Stimulated activated CD4-positive, alpha-beta T cell treated with anti-CD3 and anti-CD28 coated beads, TNF-alpha, amount 100 ng/mL, for 4 hours (primary cell): ENCODE results near the gene CCK.

ENCODE experiments used
- DNase-seq, 3 experiments: peaks; one replicate each; pipeline ENCODE4 v3.0.0-alpha.2; 2020; ENCODE audit warnings: low read depth in 3 of 3

The CCK gene

GRCh38 chr3:42267878-42268277 lies 1.9 kb upstream of the CCK start:
- DNase-seq, result no peak

DNA sequence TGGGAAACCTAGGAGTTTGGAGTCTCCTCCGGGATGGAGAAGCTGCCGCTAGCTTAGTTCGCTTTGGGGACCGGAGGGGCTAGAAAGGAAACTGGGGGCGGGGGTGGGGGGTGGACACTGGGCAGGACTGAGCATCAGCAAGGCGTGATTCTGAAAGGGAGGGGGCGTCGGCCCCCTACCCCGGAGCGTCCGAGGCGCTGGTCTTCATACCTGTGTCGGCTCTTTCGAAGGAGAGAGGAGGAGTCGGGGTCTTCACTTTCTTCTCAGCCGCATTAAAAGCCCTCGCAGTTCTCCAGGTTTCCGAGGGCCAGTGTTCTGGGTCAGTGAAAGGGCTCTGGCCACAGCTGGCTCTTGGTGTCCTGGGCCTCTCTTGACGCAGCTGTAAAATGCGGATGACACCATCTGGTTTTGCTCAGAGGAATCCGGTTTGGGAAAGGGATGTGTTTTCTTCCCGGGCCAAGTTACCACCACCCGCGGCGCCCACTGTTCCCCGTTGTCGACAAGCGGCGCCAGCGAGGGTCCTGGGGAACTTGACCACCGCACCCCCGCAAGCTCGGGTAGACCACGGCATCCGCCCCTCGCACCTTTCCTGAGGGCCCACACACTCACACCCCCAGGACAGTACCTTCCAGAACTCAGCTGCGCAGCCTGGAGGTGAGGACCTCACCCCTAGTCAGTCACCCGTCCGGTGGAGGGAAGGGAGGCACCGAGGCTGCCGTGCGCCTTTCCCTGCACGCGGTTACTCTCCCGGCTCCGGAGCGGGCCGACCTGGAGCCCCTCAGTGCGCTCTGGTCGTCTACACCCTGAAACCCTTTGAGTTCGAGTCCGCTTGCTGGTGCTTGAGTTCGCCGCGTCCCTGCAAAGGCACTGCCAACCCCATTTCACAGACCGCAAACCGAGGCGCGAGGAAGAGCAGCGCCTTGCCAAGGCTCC lies 660 bp downstream of the CCK start:
- DNase-seq, result no peak

- no peak for DNase-seq
Observed at GRCh38 chr3:42264399-42265058, 1.5 kb downstream of the CCK start.

DNA sequence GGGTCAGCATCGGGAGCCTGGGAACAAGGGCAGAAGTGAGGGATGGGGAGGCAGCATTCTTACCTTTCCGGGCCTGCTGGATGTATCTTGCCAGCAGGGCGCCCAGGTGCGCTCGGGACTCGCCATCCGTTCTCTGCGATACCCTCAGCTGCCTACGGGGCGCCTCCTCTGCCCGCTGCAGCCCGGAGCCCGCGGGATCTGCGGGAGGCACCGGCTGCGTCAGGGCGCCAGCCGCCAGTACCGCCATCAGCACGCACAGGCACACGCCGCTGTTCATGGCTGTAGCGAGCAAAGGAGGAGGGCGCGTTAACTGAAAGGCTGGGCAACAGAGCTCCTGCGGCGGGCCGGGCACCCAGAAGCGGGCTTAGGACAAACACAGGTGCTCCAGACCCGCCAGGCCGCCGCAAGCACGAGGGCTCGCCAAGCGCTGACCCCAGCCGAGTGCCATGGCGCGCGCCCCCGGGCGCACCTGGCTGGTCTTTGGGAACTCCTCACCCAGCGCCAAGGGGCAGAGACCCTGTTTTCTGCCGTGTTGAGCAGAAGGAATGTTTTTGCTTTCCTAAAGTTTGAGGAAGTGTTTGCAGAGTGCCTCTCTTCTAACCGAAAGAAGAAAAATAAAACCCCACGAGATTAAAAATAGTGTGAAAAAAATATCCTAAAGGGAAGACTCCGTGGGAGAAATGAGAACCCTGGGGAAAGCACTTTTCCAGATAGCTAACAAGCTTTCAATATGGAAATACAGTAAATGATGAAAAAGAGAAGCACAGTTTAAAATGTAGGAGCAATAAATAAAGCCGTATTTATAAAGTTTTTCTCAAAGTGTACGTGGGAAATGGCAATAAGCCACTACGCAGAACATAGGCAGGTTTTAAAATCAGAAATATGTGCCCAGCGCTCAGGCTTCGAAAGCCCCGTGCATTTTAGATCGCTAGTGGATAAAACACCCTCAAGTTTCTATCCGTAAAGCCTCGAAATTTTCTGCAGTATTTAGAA lies 2.3 kb downstream of the CCK start:
- DNase-seq, result no peak

DNA sequence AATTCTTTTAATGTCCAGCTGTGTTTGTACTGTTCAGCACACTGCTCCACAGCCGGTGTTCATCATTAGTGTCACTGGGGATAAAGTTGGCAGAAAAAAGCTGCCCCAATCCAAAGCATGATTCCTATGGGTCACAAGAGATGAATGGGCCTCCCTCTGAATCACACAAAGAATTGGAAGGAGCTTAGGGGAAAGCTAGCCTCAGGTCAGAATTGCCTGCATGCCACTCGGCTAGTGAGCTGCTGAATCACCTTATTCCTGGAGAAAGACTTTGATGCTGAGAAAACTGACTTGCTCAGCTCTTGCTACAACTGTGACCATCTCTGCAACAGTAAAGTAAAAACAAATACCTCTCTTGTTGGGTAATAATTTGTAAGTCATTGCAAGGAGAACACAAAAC lies 3.5 kb downstream of the CCK start:
- DNase-seq, result no peak

DNA sequence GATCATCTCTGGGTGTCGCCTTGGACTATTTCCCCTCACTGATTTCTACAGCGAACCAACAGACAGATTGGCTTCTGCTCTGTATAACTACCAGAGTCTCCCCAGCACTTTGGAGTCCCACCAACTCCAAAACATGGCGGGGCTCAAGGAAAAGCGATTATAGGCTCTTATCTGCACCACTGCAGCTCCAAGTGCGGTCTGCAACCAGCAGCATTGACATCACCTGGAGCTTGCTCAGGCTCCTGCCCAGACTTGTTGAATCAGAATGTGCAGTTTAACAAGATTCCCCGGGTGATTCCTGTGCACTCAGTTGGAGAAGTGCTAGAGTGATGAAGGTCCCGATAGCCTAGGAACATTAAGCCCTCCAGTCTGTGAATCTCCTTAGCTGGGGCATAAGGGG lies 9.0 kb downstream of the CCK start:
- DNase-seq, result no peak

GRCh38 chr3:42256135-42256819 lies 9.7 kb downstream of the CCK start:
- no peak for DNase-seq

DNA sequence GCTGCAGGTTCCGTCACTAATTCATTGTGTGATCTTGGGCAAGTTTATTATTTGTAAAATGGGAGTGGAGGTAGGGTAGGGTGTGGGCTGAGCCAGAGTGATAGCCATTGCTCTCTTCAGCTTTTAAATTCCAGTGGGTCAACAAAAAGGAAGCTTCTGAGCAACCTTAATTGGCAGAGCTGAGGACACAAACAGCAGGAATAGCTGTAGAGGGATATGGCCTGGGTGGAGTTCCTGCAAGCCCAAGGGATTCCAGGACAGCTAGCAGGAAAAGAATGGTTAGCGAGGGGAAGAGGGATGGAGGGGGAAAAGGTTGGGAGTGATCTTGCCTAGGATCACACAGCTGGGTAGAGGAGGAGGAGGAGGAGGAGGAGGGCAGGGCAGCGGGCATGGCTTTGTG lies 11.4 kb downstream of the CCK start:
- DNase-seq, result no peak

- no peak for DNase-seq
Observed at GRCh38 chr3:42250761-42251160, 15.2 kb downstream of the CCK start.

DNA sequence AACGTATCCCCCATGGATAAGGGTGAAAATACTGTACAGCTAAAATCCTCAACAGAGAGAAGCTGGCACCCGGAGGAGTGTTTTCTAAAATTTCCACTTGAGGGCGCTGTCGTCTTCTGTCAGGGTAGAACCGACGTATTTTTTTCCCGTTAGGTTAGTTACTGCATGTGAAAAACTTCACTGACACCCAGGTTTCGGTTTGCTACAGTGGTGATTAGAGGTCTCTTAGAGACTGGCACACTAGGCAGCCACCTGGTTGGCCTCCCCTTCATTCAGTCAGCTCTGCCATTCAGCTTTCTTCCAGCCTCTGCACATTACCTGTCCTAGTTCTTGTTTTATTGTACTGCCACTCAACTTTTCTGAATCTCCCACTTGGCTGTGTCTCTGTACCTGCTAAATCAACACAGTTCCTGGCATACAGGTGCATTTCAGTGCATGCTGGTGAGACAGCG lies 18.4 kb downstream of the CCK start:
- peak in 2 of 3 experiments; percentile 22 to 44 for DNase-seq

DNA sequence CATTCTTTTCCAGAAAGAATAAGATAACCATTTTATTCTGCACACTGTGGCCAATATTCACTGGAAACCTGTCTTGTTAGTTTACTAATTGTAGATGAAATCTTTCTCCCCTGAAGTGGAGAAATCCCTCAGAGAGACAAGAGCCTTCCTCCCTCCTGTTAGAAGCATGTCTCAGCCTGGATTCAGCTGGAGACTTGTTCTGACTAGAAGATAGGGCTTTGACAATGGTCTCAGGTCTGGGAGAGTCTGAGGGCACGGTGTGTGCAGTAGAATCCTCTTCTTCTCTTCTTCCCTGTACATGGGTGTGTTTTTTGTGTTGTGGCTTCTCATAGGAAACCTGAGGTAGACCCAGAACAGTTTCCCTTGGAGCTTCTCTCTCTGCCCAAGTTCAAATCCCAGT lies 19.9 kb downstream of the CCK start:
- DNase-seq, result no peak

GRCh38 chr3:42236611-42237010 lies 29.4 kb downstream of the CCK start:
- DNase-seq, result no peak

GRCh38 chr3:42235532-42235931 lies 30.5 kb downstream of the CCK start:
- no peak for DNase-seq

- DNase-seq, result no peak
Observed at GRCh38 chr3:42230860-42231259, 35.1 kb downstream of the CCK start.

GRCh38 chr3:42229942-42230688 lies 35.9 kb downstream of the CCK start:
- DNase-seq, result no peak

DNA sequence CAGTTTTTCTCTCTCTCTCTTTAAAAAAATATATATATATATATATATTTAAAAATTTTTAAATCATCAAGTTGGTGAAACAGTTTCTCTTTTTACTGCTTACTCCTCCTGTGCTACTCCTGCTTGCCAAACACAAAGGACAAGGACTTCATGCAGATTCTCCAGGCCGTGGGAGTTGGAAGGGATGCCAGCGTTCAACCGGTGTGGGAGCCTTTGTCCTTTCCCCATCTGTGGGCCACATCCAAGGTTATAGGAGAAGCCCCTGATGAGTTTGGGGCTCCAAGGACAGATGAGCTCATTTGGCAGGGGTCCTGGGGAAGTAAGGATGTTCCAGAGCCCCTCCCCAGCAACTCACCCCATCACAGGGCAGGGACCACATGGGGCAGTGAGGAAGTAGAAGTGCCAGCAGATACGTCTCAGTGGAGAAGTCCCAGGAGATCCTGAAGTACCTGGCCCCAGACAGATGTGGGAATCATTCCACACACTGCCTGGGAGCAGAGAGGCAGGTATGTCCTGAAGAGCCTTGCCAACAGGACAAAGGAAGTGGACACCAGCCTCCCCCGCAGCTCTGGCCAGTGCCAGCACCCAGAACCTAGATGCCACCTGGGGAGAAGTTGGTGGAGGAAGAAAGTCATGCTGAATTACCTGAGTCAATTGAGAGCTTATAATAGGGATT lies 36.6 kb downstream of the CCK start:
- DNase-seq, result no peak

DNA sequence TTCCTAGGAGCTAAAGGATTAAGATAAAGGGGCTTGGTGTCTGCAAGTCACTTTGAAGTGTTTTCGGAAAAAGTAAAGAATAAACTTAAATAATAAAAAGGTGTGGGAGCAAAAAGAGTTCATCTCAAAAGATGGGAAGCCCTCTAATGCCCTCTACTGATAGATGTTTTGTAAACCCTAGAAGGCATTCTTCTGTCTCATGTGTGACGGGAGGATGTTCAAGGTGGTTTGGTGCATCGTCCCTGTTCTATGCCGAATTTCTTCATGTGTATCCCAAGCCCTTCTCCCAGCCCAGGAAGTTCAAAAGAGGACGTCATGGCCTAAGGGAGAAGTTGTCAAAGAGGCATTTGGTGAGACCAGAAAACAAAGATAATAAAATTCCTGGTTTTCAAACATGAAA lies 37.2 kb downstream of the CCK start:
- DNase-seq, result no peak

DNA sequence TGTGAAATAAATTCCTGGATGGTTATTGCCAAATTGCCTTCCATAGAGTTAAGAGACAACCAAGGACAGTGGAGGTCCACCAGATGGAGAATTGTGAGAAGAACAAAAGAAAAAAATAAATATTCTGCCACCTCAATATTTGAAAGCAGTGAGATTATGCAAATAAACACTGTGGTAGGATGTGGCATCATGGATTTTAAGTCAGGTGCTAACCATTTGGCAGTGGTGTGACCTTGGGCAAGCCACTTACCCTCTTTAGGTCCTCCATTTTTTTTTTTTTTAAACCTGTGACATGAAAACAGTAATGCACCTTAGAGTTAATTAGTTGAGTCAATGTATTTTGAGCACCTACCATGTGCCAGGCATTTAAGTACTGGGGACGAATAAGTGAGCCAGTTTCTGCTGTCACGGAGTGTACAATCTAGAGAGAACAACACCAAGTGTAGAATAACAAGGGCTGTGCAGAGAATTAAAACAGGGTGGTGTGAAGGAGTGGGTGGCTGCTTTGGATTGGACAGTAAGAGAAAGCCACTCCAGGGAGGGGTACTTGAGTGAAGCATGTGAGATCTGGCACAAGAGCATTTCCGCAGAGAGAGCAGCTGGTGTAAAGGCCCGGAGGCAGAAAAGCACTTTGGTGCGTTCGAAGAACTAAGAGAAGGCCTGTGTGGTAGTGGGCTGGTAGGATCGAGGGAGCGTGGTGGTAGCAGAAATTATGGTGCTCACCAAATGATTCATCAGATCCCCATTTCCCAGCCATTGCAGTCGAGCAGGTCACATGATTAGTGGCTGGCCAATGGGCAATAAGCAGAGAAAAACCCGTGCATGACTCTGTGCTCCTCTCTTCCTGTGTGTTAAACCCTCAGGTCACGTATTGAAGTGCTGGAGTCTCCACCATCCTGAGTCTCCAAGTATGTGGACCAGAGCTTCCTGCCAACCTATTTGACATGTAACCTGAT lies 39.2 kb downstream of the CCK start:
- no peak for DNase-seq
